Liver (tissue), 9 donors: ENCODE data around the gene HSF2BP. TPM values are rescaled to one million over a fixed set of nuclear protein-coding genes. Genes with fewer than 3 reads are reported as not detected.

Experiments used
- DNase-seq: peaks from one replicate; pipeline ENCODE4 v3.0.0-alpha.2; 2017; ENCODE audit warnings: low spot score
- H3K27ac ChIP-seq, 2 donors: one replicate each; pipeline ENCODE4 v1.7.0; 2013; ENCODE audit warnings: inconsistent platforms in 2 of 2, low read length in 2 of 2, control low read depth in 1 of 2, low read depth in 1 of 2, mild to moderate bottlenecking in 1 of 2
- H3K27me3 ChIP-seq, 4 donors: one replicate each; pipeline versions ENCODE4 v1.6.1 to v1.7.0; 2013; ENCODE audit warnings: low read length in 3 of 4, inconsistent platforms in 1 of 4, mild to moderate bottlenecking in 1 of 4, moderate library complexity in 1 of 4; ENCODE audit not compliant: control insufficient read depth in 4 of 4, insufficient read depth in 4 of 4
- H3K36me3 ChIP-seq, 4 donors: one replicate each; pipeline versions ENCODE4 v1.6.1 to v1.7.0; 2013; ENCODE audit warnings: low read length in 3 of 4, mild to moderate bottlenecking in 3 of 4, low read depth in 1 of 4, moderate library complexity in 1 of 4; ENCODE audit not compliant: control insufficient read depth in 4 of 4, insufficient read depth in 3 of 4
- H3K4me1 ChIP-seq, 4 donors: one replicate each; pipeline versions ENCODE4 v1.6.1 to v1.7.0; 2013; ENCODE audit warnings: low read length in 3 of 4, mild to moderate bottlenecking in 3 of 4, moderate library complexity in 1 of 4; ENCODE audit not compliant: control insufficient read depth in 4 of 4, insufficient read depth in 4 of 4
- H3K4me3 ChIP-seq, 3 donors: one replicate each; pipeline versions ENCODE4 v1.6.1 to v1.7.0; 2013; ENCODE audit warnings: low read length in 3 of 3, control low read depth in 1 of 3, low read depth in 1 of 3, mild to moderate bottlenecking in 1 of 3
- H3K9ac ChIP-seq, 2 donors: one replicate each; pipeline ENCODE4 v1.7.0; 2013; ENCODE audit warnings: low read length in 2 of 2, mild to moderate bottlenecking in 2 of 2, moderate library complexity in 2 of 2, control low read depth in 1 of 2, low read depth in 1 of 2
- H3K9me3 ChIP-seq, 4 donors: one replicate each; pipeline versions ENCODE4 v1.6.1 to v1.7.0; 2013; ENCODE audit warnings: low read length in 3 of 4; ENCODE audit not compliant: control insufficient read depth in 4 of 4
- ATF3 ChIP-seq: IDR thresholded peaks from 2 replicates; pipeline ENCODE4 v1.6.1; 2016; ENCODE audit warnings: antibody characterized with exemption
- CTCF ChIP-seq: fragments of 150-350 bp; IDR thresholded peaks from 2 replicates; pipeline ENCODE4 v1.5.1; 2017; ENCODE audit warnings: improper control_type of control experiment, low read depth, low read length; ENCODE audit not compliant: missing input control
- EGR1 ChIP-seq, 2 donors: IDR thresholded peaks; 2 replicates each; pipeline ENCODE4 v1.6.1; 2016 to 2018; ENCODE audit warnings: antibody characterized with exemption in 2 of 2, low read depth in 2 of 2
- FOXA1 ChIP-seq: IDR thresholded peaks from 2 replicates; pipeline ENCODE4 v1.6.1; 2016; ENCODE audit warnings: antibody characterized with exemption
- FOXA2 ChIP-seq: IDR thresholded peaks from 2 replicates; pipeline ENCODE4 v1.6.1; 2016; ENCODE audit warnings: antibody characterized with exemption
- GABPA ChIP-seq, 2 donors: IDR thresholded peaks in 1 of 2; conservative IDR thresholded peaks in 1 of 2; 2 replicates each; pipeline ENCODE4 v1.6.1; 2016; ENCODE audit warnings: antibody characterized with exemption in 2 of 2, mild to moderate bottlenecking in 1 of 2, moderate library complexity in 1 of 2
- HNF4A ChIP-seq, 2 donors: conservative IDR thresholded peaks; 2 replicates each; pipeline ENCODE4 v1.6.1; 2016; ENCODE audit warnings: antibody characterized with exemption in 2 of 2, mild to moderate bottlenecking in 2 of 2
- HNF4G ChIP-seq: IDR thresholded peaks from 2 replicates; pipeline ENCODE4 v1.6.1; 2016; ENCODE audit warnings: antibody characterized with exemption
- JUND ChIP-seq, 2 donors: IDR thresholded peaks; 2 replicates each; pipeline ENCODE4 v1.6.1; 2016; ENCODE audit warnings: antibody characterized with exemption in 2 of 2
- RAD21 ChIP-seq, 2 donors: IDR thresholded peaks; 2 replicates each; pipeline ENCODE4 v1.6.1; 2016; ENCODE audit warnings: antibody characterized with exemption in 2 of 2, mild to moderate bottlenecking in 2 of 2
- REST ChIP-seq: IDR thresholded peaks from 2 replicates; pipeline ENCODE4 v1.6.1; 2016; ENCODE audit warnings: antibody characterized with exemption, mild to moderate bottlenecking
- RXRA ChIP-seq, 2 donors: IDR thresholded peaks; 2 replicates each; pipeline ENCODE4 v1.6.1; 2017 to 2018; ENCODE audit warnings: antibody characterized with exemption in 2 of 2, mild to moderate bottlenecking in 1 of 2
- SP1 ChIP-seq: IDR thresholded peaks from 2 replicates; pipeline ENCODE4 v1.6.1; 2018; ENCODE audit warnings: antibody characterized with exemption, mild to moderate bottlenecking
- TAF1 ChIP-seq: conservative IDR thresholded peaks from 2 replicates; pipeline ENCODE4 v1.6.1; 2016; ENCODE audit warnings: antibody characterized with exemption, mild to moderate bottlenecking
- YY1 ChIP-seq: IDR thresholded peaks from 2 replicates; pipeline ENCODE4 v1.6.1; 2016; ENCODE audit warnings: antibody characterized with exemption, mild to moderate bottlenecking
- ZBTB33 ChIP-seq: IDR thresholded peaks from 2 replicates; pipeline ENCODE4 v1.6.1; 2016; ENCODE audit warnings: antibody characterized with exemption
- WGBS: extraction: QIAGEN DNeasy Blood & Tissue Kit; methylation state at CpG from one replicate; pipeline ENCODE4 v1.1.7; 2013; 5-methylcytosine and 5-hydroxymethylcytosine counted together
- polyA plus RNA-seq, 2 donors: library from polyadenylated mRNA; stranded (reverse) in 1 of 2; unstranded in 1 of 2; fragments of 200-250 nt in 1 of 2; fragments of >200 nt in 1 of 2; fragmentation: Nextera tagmentation in 1 of 2; extraction: Ambion mirVana in 1 of 2; gene quantifications; one replicate each; pipeline versions ENCODE4 v1.2.1 to v1.2.3, GENCODE V29; 2013 to 2015
- total RNA-seq, 2 donors: library from RNA; depleted of rRNA; stranded (reverse); fragments of >200 nt; gene quantifications; one replicate each; pipeline ENCODE4 v1.2.3, GENCODE V29; 2014
- TF ChIP-seq, protein P1 (sequence below): IDR thresholded peaks from 2 replicates; pipeline ENCODE4 v1.6.1; 2016; ENCODE audit warnings: antibody characterized with exemption
- donor health status: healthy.
- donor health status: healthy.
- donor health status: healthy.
- donor health status: healthy.
- donor health status: healthy.

The HSF2BP gene
- total and polyA plus RNA-seq, 4 donors = 0.14 to 0.33 (median 0.16) TPM; not detected in 1

- Histone ChIP-seq H3K9ac (no peak overlapping the region), H3K4me1 (peaks cover 0 to 10% (median 5%) of the 10 kb centered on the region in 4 donors), H3K4me3 (no peak overlapping the region), H3K9me3 (no peaks in the 10 kb centered on the region), H3K36me3 (no peaks in the 10 kb centered on the region), H3K27ac (no peak overlapping the region), H3K27me3 (no peaks in the 10 kb centered on the region)
- 95% methylated on average over 2 of the region's 2 CpGs for WGBS
- TF ChIP-seq CTCF = no peak
- no peak for TF ChIP-seq TAF1
- TF ChIP-seq ATF3 = no peak
- TF ChIP-seq FOXA1 = no peak
- TF ChIP-seq EGR1 (IDR thresholded peaks at IDR 0.05; ENCODE audit: low read depth in 2 of 2) = no peak
- no peak for TF ChIP-seq REST
- no peak for TF ChIP-seq RXRA (IDR thresholded peaks at IDR 0.05)
- no peak for TF ChIP-seq HNF4G
- TF ChIP-seq FOXA2 = no peak
- TF ChIP-seq YY1 = no peak
- no peak for TF ChIP-seq ZBTB33
- TF ChIP-seq, protein P1, sequence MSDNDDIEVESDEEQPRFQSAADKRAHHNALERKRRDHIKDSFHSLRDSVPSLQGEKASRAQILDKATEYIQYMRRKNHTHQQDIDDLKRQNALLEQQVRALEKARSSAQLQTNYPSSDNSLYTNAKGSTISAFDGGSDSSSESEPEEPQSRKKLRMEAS = no peak
- TF ChIP-seq SP1 = no peak
- no peak for TF ChIP-seq HNF4A (conservative IDR thresholded peaks at IDR 0.05)
- TF ChIP-seq RAD21 (IDR thresholded peaks at IDR 0.05) = no peak
- no peak for TF ChIP-seq JUND (IDR thresholded peaks at IDR 0.05)
- TF ChIP-seq GABPA (IDR thresholded peaks at IDR 0.05 in 1 of 2, conservative IDR thresholded peaks at IDR 0.05 in 1 of 2) = no peak
- no peak for DNase-seq
These were observed 69.1 kb downstream of the HSF2BP start for GRCh38 chr21:43590194-43590593.

DNA sequence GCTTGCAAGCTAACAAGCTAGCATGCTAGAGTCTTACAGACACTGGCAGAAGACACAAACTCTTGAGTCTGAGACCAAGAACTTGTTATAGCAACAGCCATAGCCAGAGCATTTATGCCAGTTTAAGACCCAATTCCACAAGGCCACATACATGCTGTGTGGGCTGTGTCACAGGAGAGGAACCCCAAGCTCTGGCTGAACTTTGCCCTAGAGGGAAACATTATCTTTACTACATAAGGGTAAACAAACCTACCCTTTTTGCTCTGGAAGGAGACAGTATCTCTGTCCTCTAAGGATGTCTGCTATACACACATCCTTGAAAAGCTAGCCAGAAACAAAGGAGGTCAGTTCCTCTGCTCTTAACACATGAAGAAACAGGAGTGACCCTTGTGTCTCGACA is 70.3 kb downstream of the HSF2BP start:
- DNase-seq = no peak

More for the DNA sequence above, 70.3 kb downstream of the HSF2BP start:
- Histone ChIP-seq H3K36me3 (no peaks in the 10 kb centered on the region), H3K9me3 (no peaks in the 10 kb centered on the region), H3K9ac (no peak overlapping the region), H3K27ac (no peak overlapping the region), H3K4me3 (no peak overlapping the region), H3K27me3 (no peaks in the 10 kb centered on the region), H3K4me1 (peaks cover 0 to 10% (median 5%) of the 10 kb centered on the region in 4 donors)
- 70% methylated on average over 1 of the region's 1 CpG for WGBS
- TF ChIP-seq SP1 (no peak), EGR1 (IDR thresholded peaks at IDR 0.05; ENCODE audit: low read depth in 2 of 2) (no peak), YY1 (no peak), HNF4G (no peak), ZBTB33 (no peak), TAF1 (no peak), FOXA2 (no peak), REST (no peak), RXRA (IDR thresholded peaks at IDR 0.05) (no peak), RAD21 (IDR thresholded peaks at IDR 0.05) (no peak)
- TF ChIP-seq, protein P1 = no peak
